Esophagus squamous epithelium (tissue), 4 donors: Measurements from ENCODE around the gene KDM7A.

ENCODE experiments used
- POLR2A ChIP-seq, 4 donors: fragments of 450-650 bp; IDR thresholded peaks; one replicate each; pipeline ENCODE4 v1.6.1; 2017; ENCODE audit warnings: antibody characterized with exemption in 4 of 4, mild to moderate bottlenecking in 4 of 4, moderate library complexity in 3 of 4
- TF ChIP-seq, protein P1 (sequence below), 6 experiments: fragments of 450-650 bp in 4 of 6; fragments of 200-600 bp in 2 of 6; sonication (generic) in 2 of 6; IDR thresholded peaks; one replicate each; pipeline ENCODE4 v1.5.1; 2016 to 2019; ENCODE audit warnings: antibody characterized with exemption in 6 of 6, mild to moderate bottlenecking in 4 of 6, moderate library complexity in 4 of 6

DNA sequence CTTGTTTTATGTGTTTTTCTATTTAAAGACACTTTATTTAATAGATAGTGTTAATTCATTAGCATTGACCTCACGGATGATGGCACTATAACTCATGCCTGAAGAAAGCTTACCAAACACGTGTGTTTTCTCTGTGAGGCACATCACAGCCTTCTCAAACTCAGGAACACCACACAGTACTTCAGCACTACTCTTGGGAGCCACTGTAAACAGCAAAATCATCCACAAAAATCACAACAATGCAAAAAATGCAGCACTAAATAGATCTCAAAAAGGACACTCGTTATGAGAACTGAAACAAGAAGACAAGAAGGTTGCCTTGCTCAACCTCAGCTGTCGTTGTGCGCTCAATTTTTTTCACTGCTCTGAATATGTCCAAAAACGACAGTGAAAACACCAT is 102.0 kb downstream of the KDM7A start:
- TF ChIP-seq, protein P1, sequence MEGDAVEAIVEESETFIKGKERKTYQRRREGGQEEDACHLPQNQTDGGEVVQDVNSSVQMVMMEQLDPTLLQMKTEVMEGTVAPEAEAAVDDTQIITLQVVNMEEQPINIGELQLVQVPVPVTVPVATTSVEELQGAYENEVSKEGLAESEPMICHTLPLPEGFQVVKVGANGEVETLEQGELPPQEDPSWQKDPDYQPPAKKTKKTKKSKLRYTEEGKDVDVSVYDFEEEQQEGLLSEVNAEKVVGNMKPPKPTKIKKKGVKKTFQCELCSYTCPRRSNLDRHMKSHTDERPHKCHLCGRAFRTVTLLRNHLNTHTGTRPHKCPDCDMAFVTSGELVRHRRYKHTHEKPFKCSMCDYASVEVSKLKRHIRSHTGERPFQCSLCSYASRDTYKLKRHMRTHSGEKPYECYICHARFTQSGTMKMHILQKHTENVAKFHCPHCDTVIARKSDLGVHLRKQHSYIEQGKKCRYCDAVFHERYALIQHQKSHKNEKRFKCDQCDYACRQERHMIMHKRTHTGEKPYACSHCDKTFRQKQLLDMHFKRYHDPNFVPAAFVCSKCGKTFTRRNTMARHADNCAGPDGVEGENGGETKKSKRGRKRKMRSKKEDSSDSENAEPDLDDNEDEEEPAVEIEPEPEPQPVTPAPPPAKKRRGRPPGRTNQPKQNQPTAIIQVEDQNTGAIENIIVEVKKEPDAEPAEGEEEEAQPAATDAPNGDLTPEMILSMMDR (IDR thresholded peaks at IDR 0.05), result no peak
- no peak for TF ChIP-seq POLR2A (IDR thresholded peaks at IDR 0.05)
